ENCODE results near the gene GMPPA. TPM values are rescaled to one million over a fixed set of nuclear protein-coding genes. Genes with fewer than 3 reads are reported as not detected.

Gene GMPPA
- total RNA-seq, 1 donor from 2014 or later, result 35.8 TPM

DNA sequence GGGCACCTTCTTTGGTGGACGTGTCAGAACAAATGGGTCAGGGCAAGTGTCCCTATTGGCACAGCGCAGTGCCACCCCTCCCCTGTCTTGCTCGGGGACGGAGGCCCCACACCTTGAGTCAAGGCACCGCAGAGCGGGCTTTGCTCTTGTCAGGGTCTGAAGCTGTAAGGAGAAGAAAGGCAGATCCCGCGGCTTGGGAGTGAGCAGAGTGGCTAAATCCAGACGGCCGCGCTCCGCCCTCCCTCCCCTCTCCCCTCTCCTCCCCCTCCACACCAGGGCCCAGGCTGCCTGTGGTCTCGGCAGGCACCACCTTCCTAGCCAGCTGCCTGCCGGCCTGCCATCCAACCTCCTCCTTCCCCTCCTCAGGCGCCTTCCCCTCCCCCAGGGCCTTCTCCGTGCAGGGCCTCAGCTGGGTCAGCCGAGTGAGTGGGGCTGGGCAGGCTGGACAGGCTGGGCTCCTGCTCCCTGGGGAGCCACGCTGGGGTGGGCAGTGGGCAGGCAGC lies 38.2 kb upstream of the GMPPA start:
- DNase-seq (ENCODE audit: low spot score, unreplicated experiment), result no peak
- no peak overlapping the region for H3K27ac Mint-ChIP-seq
- peaks cover 4% of the 10 kb centered on the region for H3K4me1 Mint-ChIP-seq (ENCODE audit: low read depth)
- no peaks in the 10 kb centered on the region for H3K36me3 Mint-ChIP-seq (ENCODE audit: insufficient read depth)
- no peaks in the 10 kb centered on the region for H3K9me3 Mint-ChIP-seq (ENCODE audit: low read depth)
- peaks cover 10% of the 10 kb centered on the region for H3K27me3 Mint-ChIP-seq
- H3K4me3 Mint-ChIP-seq (ENCODE audit: low read depth), result no peak overlapping the region
- TF ChIP-seq, protein P1, sequence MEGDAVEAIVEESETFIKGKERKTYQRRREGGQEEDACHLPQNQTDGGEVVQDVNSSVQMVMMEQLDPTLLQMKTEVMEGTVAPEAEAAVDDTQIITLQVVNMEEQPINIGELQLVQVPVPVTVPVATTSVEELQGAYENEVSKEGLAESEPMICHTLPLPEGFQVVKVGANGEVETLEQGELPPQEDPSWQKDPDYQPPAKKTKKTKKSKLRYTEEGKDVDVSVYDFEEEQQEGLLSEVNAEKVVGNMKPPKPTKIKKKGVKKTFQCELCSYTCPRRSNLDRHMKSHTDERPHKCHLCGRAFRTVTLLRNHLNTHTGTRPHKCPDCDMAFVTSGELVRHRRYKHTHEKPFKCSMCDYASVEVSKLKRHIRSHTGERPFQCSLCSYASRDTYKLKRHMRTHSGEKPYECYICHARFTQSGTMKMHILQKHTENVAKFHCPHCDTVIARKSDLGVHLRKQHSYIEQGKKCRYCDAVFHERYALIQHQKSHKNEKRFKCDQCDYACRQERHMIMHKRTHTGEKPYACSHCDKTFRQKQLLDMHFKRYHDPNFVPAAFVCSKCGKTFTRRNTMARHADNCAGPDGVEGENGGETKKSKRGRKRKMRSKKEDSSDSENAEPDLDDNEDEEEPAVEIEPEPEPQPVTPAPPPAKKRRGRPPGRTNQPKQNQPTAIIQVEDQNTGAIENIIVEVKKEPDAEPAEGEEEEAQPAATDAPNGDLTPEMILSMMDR (IDR thresholded peaks at IDR 0.05; ENCODE audit: unreplicated experiment), result peak; percentile 7

DNA sequence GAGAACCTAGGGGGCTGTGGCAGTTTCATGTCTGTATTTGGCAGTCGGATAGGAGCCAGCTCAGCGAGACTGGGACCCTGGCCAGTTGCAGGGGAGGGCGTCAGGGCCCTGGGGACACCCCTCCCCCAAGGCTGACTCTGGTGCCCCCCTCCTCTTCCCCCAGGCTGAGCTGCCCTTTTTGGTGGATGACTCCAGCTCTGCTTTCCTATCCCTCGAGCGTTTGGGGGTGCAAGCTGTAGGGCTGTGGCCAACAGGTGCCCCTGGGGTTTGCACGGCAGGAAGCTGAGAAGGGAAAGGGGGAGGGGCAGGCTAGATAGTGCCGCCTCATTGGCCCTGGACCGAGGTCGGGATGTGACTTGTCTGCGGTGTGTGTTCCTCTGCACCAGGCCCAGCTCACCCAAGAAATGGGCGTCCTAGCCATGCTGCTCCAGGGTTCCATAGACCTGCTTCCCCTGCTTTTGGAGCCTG lies 37.6 kb upstream of the GMPPA start:
- no peaks in the 10 kb centered on the region for H3K9me3 Mint-ChIP-seq (ENCODE audit: low read depth)
- TF ChIP-seq, protein P1 (IDR thresholded peaks at IDR 0.05; ENCODE audit: unreplicated experiment), result no peak
- H3K27me3 Mint-ChIP-seq, result peaks cover 10% of the 10 kb centered on the region
- H3K4me3 Mint-ChIP-seq (ENCODE audit: low read depth), result no peak overlapping the region
- H3K27ac Mint-ChIP-seq, result no peak overlapping the region
- H3K4me1 Mint-ChIP-seq (ENCODE audit: low read depth), result peaks cover 4% of the 10 kb centered on the region
- H3K36me3 Mint-ChIP-seq (ENCODE audit: insufficient read depth), result no peaks in the 10 kb centered on the region
- DNase-seq (ENCODE audit: low spot score, unreplicated experiment), result no peak

- Mint-ChIP-seq H3K4me3 (ENCODE audit: low read depth) (no peak overlapping the region), H3K9me3 (ENCODE audit: low read depth) (no peaks in the 10 kb centered on the region), H3K4me1 (ENCODE audit: low read depth) (peaks cover 4% of the 10 kb centered on the region), H3K27ac (no peak overlapping the region), H3K27me3 (peaks cover 7% of the 10 kb centered on the region), H3K36me3 (ENCODE audit: insufficient read depth) (no peaks in the 10 kb centered on the region)
- DNase-seq (ENCODE audit: low spot score, unreplicated experiment), result no peak
- TF ChIP-seq, protein P1 (IDR thresholded peaks at IDR 0.05; ENCODE audit: unreplicated experiment), result no peak
These were observed 37.0 kb upstream of the GMPPA start for GRCh38 chr2:219461669-219462068.

DNA sequence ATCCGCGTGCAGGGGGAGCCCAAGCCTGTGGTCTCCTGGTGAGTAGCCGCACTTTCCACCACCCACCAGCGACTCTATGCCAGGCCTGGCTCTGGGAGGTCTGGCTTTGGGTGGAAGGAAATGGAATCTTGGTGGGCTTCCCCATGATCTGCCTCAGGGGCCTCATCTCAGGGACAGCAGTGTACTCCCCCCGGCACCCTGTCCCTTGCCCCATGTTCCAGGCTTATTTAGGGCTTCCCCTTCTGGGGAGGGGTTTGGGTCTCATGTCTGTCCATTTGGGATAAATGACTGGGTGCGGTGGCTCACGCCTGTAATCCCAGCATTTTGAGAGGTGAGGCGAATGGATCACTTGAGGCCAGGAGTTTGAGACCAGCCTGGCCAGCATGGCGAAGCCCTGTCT lies 36.3 kb upstream of the GMPPA start:
- H3K9me3 Mint-ChIP-seq (ENCODE audit: low read depth), result no peaks in the 10 kb centered on the region
- no peak overlapping the region for H3K27ac Mint-ChIP-seq
- no peak overlapping the region for H3K4me3 Mint-ChIP-seq (ENCODE audit: low read depth)
- no peak for DNase-seq (ENCODE audit: low spot score, unreplicated experiment)
- H3K4me1 Mint-ChIP-seq (ENCODE audit: low read depth), result peaks cover 4% of the 10 kb centered on the region
- peaks cover 7% of the 10 kb centered on the region for H3K27me3 Mint-ChIP-seq
- TF ChIP-seq, protein P1 (IDR thresholded peaks at IDR 0.05; ENCODE audit: unreplicated experiment), result no peak
- H3K36me3 Mint-ChIP-seq (ENCODE audit: insufficient read depth), result no peaks in the 10 kb centered on the region

- DNase-seq (ENCODE audit: low spot score, unreplicated experiment), result no peak
- H3K27ac Mint-ChIP-seq, result no peak overlapping the region
- no peak overlapping the region for H3K4me3 Mint-ChIP-seq (ENCODE audit: low read depth)
- H3K9me3 Mint-ChIP-seq (ENCODE audit: low read depth), result no peaks in the 10 kb centered on the region
- H3K27me3 Mint-ChIP-seq, result no peaks in the 10 kb centered on the region
- TF ChIP-seq, protein P1 (IDR thresholded peaks at IDR 0.05; ENCODE audit: unreplicated experiment), result no peak
- no peaks in the 10 kb centered on the region for H3K36me3 Mint-ChIP-seq (ENCODE audit: insufficient read depth)
- peaks cover 4% of the 10 kb centered on the region for H3K4me1 Mint-ChIP-seq (ENCODE audit: low read depth)
These were observed 34.2 kb upstream of the GMPPA start for GRCh38 chr2:219464286-219465032.

Measured in progenitor cell of endocrine pancreas (in vitro differentiated cells).